Fibroblast of lung (primary cell): ENCODE measurements around the gene EFHC1.

Experiments used
- CTCF ChIP-seq, 2 donors: IDR thresholded peaks in 1 of 2; conservative IDR thresholded peaks in 1 of 2; 1 replicate in 1 of 2; 2 replicates in 1 of 2; pipeline ENCODE4 v1.5.1; 2011 to 2012; ENCODE audit warnings: low read length in 2 of 2, control low read depth in 1 of 2, inconsistent platforms in 1 of 2, low read depth in 1 of 2, mild to moderate bottlenecking in 1 of 2
- EZH2 ChIP-seq: IDR thresholded peaks from 2 replicates; pipeline ENCODE4 v1.5.1; 2012; ENCODE audit warnings: low read length, control low read depth, mild to moderate bottlenecking; ENCODE audit errors: missing control alignments

- TF ChIP-seq CTCF (conservative IDR thresholded peaks at IDR 0.05 in 1 of 2, IDR thresholded peaks at IDR 0.05 in 1 of 2; ENCODE audit: low read depth in 1 of 2, low read length in 2 of 2), result no peak
- TF ChIP-seq EZH2, result no peak
Observed at GRCh38 chr6:52548999-52549398, 128.9 kb downstream of the EFHC1 start.
